Neutrophil (primary cell): ENCODE results near the gene TMBIM1.
"Not testable (repeated sequence)": the region's sequence is repeated elsewhere in the genome, so short reads cannot be mapped to it uniquely, and the experiment has no call there.

Experiments
- H3K27ac ChIP-seq: fragments of 200-600 bp; sonication (generic); 2 replicates; pipeline ENCODE4 v1.5.1; 2016; ENCODE audit warnings: mild to moderate bottlenecking, moderate library complexity
- H3K27me3 ChIP-seq: fragments of 200-600 bp; sonication (generic); 2 replicates; pipeline ENCODE4 v1.6.0; 2016; ENCODE audit warnings: mild to moderate bottlenecking
- H3K36me3 ChIP-seq: fragments of 200-600 bp; sonication (generic); 2 replicates; pipeline ENCODE4 v1.5.1; 2017
- H3K4me1 ChIP-seq, 2 experiments: fragments of 200-600 bp in 1 of 2; sonication (generic) in 1 of 2; 1 replicate in 1 of 2; 2 replicates in 1 of 2; pipeline versions ENCODE4 v1.5.1 to v1.6.1; 2013 to 2016; ENCODE audit warnings: low read depth in 1 of 2, low read length in 1 of 2, mild to moderate bottlenecking in 1 of 2, moderate library complexity in 1 of 2; ENCODE audit not compliant: control insufficient read depth in 1 of 2, insufficient read depth in 1 of 2
- H3K4me3 ChIP-seq, 2 experiments: fragments of 200-600 bp in 1 of 2; sonication (generic) in 1 of 2; 1 replicate in 1 of 2; 2 replicates in 1 of 2; pipeline ENCODE4 v1.5.1; 2013 to 2016; ENCODE audit warnings: low read depth in 1 of 2, low read length in 1 of 2, mild to moderate bottlenecking in 1 of 2, moderate library complexity in 1 of 2
- H3K9me3 ChIP-seq: fragments of 200-600 bp; sonication (generic); 2 replicates; pipeline ENCODE4 v1.5.1; 2016
- CTCF ChIP-seq: fragments of 200-600 bp; sonication (generic); IDR thresholded peaks from 2 replicates; pipeline ENCODE4 v1.5.1; 2016; ENCODE audit warnings: antibody characterized with exemption

Gene TMBIM1

DNA sequence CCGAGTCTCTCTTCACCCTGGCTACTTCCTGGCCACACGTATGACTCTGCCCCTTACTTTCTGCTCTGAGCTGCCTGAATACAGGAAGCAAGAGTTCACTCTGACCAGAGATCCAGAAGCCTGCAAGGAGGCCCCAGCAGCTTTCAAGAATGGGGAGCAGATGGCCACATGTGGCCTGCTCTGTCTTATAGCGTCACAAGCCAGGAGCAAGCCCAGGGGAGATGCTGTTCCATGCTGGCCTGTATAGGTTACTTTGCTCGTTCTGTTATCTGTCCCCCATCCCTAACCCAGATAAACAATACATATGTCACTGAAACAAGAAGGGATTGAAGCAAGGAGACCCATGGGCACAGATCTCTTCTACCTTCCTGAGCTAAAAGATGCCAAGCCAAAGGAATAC, 17.7 kb downstream of the TMBIM1 start:
- no peaks in the 10 kb centered on the region for H3K9me3 ChIP-seq
- TF ChIP-seq CTCF, result no peak
- peaks cover 61% of the 10 kb centered on the region for H3K36me3 ChIP-seq
- no peak overlapping the region for H3K4me3 ChIP-seq
- H3K27ac ChIP-seq, result peak overlapping the region; percentile 37
- no peaks in the 10 kb centered on the region for H3K27me3 ChIP-seq
- peaks cover 39 to 43% of the 10 kb centered on the region in 2 experiments for H3K4me1 ChIP-seq

DNA sequence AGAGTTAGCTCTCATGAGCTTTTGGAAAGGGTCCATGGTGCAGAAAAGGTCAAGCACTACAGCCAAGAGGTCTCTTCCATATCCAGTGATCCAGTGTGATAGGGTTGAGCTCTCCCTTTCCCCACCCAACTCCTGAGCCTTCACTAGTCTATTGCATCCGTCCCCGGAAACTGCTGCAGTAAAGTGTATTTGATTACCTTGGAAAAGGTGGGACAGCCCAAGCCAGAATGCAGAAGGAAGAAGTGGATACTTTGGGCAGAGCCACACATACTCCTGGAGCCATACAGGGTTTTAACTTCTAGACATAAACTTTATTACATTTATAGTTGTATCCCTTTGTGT, 18.4 kb downstream of the TMBIM1 start:
- Histone ChIP-seq H3K27me3 (no peaks in the 10 kb centered on the region), H3K4me1 (peaks cover 47 to 51% of the 10 kb centered on the region in 2 experiments), H3K27ac (peak overlapping the region; percentile 37), H3K9me3 (no peaks in the 10 kb centered on the region), H3K36me3 (peaks cover 54% of the 10 kb centered on the region), H3K4me3 (no peak overlapping the region)
- no peak for TF ChIP-seq CTCF

- not testable (repeated sequence) for H3K4me3 ChIP-seq, H3K27me3 ChIP-seq, H3K9me3 ChIP-seq
- peaks cover 49 to 51% of the 10 kb centered on the region in 2 experiments for H3K4me1 ChIP-seq
- peak overlapping the region; percentile 79 for H3K27ac ChIP-seq
- peaks cover 49% of the 10 kb centered on the region for H3K36me3 ChIP-seq
Observed at GRCh38 chr2:218273214-218273907, 18.9 kb downstream of the TMBIM1 start.

GRCh38 chr2:218272531-218273212, 19.6 kb downstream of the TMBIM1 start:
- peak; percentile 86 for TF ChIP-seq CTCF
- no peak overlapping the region for H3K4me3 ChIP-seq
- peaks cover 42% of the 10 kb centered on the region for H3K36me3 ChIP-seq
- H3K27me3 ChIP-seq, result no peaks in the 10 kb centered on the region
- H3K27ac ChIP-seq, result peak overlapping the region; percentile 79
- peaks cover 49 to 51% of the 10 kb centered on the region in 2 experiments for H3K4me1 ChIP-seq
- H3K9me3 ChIP-seq, result no peaks in the 10 kb centered on the region

DNA sequence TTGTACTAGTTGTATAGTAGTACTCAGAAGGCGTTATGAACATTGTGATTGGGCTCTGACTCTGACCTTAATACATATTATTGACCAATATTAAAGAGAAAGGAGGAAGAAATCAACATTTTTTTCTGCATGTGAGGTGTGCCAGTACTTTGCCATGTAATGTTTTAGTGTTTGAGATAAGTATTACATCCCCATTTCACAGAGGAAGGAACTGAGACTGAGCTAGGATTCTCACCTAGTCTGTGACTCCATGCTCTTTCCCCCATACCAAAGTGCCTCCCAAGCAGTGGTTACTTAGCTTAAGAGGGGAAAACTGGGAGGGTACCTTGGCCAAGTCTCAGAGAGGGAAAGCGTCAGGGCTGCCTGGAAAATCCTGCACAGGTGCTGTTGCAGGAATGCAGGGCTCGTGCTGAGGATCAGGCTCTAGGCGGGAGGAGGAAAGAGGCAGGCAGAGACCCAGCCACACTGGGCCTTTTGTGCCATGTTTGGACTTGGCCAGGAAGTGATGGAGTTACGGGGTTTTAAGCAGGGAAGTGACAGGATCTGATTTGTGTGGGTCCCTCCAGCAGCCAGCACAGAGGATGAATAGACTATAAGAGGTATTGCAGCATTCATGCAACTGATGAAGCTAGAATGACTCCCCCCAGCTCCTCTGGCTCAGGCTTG, 20.3 kb downstream of the TMBIM1 start:
- peak overlapping the region; percentile 79 for H3K27ac ChIP-seq
- H3K36me3 ChIP-seq, result peaks cover 35% of the 10 kb centered on the region
- H3K4me3 ChIP-seq, result no peak overlapping the region
- no peaks in the 10 kb centered on the region for H3K27me3 ChIP-seq
- no peak for TF ChIP-seq CTCF
- no peaks in the 10 kb centered on the region for H3K9me3 ChIP-seq
- H3K4me1 ChIP-seq, result peaks cover 49 to 51% of the 10 kb centered on the region in 2 experiments

DNA sequence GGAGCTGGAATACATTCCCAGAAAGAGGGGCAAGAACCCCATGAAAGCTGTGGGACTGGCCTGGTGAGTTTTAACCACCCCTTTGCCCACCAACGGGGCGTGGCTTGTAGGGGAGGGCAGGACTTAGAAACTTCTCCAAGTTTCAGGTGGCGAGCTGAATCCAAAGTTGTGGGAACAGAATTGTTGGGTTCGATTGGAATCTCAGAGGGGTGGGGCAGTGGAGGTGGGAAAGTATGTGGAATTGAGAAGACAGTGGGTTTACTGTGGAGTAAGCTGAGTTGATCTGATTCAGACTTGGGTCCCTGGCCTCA, 20.9 kb downstream of the TMBIM1 start:
- Histone ChIP-seq H3K9me3 (no peaks in the 10 kb centered on the region), H3K27me3 (no peaks in the 10 kb centered on the region), H3K36me3 (peaks cover 32% of the 10 kb centered on the region), H3K27ac (peak overlapping the region; percentile 79), H3K4me1 (peaks cover 48 to 49% of the 10 kb centered on the region in 2 experiments), H3K4me3 (no peak overlapping the region)
- TF ChIP-seq CTCF, result no peak
